Fibroblast of lung (primary cell): ENCODE measurements around the gene PCSK5. TPM values are rescaled to one million over a fixed set of nuclear protein-coding genes. Genes with fewer than 3 reads are reported as not detected.
A peak's percentile ranks its signal among the peaks of the same experiment; 100 is the strongest.

Experiments
- DNase-seq, 2 donors: peaks; one replicate each; pipeline versions ENCODE4 v3.0.0 to v3.0.0-alpha.2; 2010; ENCODE audit warnings: low read depth in 2 of 2
- H2AFZ ChIP-seq: 2 replicates; pipeline ENCODE4 v1.5.1; 2012; ENCODE audit warnings: low read length, control low read depth, inconsistent platforms
- H3K27ac ChIP-seq: 2 replicates; pipeline ENCODE4 v1.5.1; 2011; ENCODE audit warnings: low read length, control low read depth; ENCODE audit not compliant: insufficient read depth
- H3K27me3 ChIP-seq: 2 replicates; pipeline ENCODE4 v1.5.1; 2011; ENCODE audit warnings: mild to moderate bottlenecking, low read length; ENCODE audit not compliant: control insufficient read depth, insufficient read depth
- H3K36me3 ChIP-seq: 2 replicates; pipeline ENCODE4 v1.5.1; 2011; ENCODE audit warnings: low read length; ENCODE audit not compliant: control insufficient read depth, insufficient read depth
- H3K4me1 ChIP-seq: 2 replicates; pipeline ENCODE4 v1.5.1; 2011; ENCODE audit warnings: low read length; ENCODE audit not compliant: control insufficient read depth, insufficient read depth; ENCODE audit errors: extremely low read depth
- H3K4me2 ChIP-seq: 2 replicates; pipeline ENCODE4 v1.5.1; 2011; ENCODE audit warnings: low read length, control low read depth; ENCODE audit not compliant: insufficient read depth; ENCODE audit errors: extremely low read depth
- H3K4me3 ChIP-seq, 4 experiments: fragments of 200-600 bp in 1 of 4; sonication (generic) in 1 of 4; replicated peaks in 1 of 4; 2 replicates each; pipeline ENCODE4 v1.5.1; 2011 to 2016; ENCODE audit warnings: low read length in 4 of 4, low read depth in 3 of 4, mild to moderate bottlenecking in 3 of 4, control low read depth in 2 of 4, inconsistent platforms in 1 of 4, mixed read lengths in 1 of 4; ENCODE audit not compliant: insufficient read depth in 1 of 4; ENCODE audit errors: control extremely low read depth in 1 of 4
- H3K79me2 ChIP-seq: 2 replicates; pipeline ENCODE4 v1.5.1; 2012; ENCODE audit warnings: mild to moderate bottlenecking, low read length, inconsistent platforms; ENCODE audit not compliant: control insufficient read depth, insufficient read depth
- H3K9ac ChIP-seq: 2 replicates; pipeline ENCODE4 v1.5.1; 2011; ENCODE audit warnings: mild to moderate bottlenecking, low read length, control low read depth; ENCODE audit not compliant: insufficient read depth
- H3K9me3 ChIP-seq: 2 replicates; pipeline ENCODE4 v1.5.1; 2012; ENCODE audit warnings: low read depth, low read length; ENCODE audit not compliant: control insufficient read depth, insufficient read depth
- H4K20me1 ChIP-seq: 2 replicates; pipeline ENCODE4 v1.5.1; 2011; ENCODE audit warnings: low read length; ENCODE audit not compliant: control insufficient read depth, insufficient read depth; ENCODE audit errors: extremely low read depth
- CTCF ChIP-seq, 2 donors: IDR thresholded peaks in 1 of 2; conservative IDR thresholded peaks in 1 of 2; 1 replicate in 1 of 2; 2 replicates in 1 of 2; pipeline ENCODE4 v1.5.1; 2011 to 2012; ENCODE audit warnings: low read length in 2 of 2, control low read depth in 1 of 2, inconsistent platforms in 1 of 2, low read depth in 1 of 2, mild to moderate bottlenecking in 1 of 2
- EZH2 ChIP-seq: IDR thresholded peaks from 2 replicates; pipeline ENCODE4 v1.5.1; 2012; ENCODE audit warnings: low read length, control low read depth, mild to moderate bottlenecking; ENCODE audit errors: missing control alignments
- polyA plus RNA-seq, 2 donors: library from polyadenylated mRNA; depleted of rRNA in 1 of 2; stranded (reverse) in 1 of 2; unstranded in 1 of 2; fragments of >200 nt; gene quantifications; 2 replicates each; pipeline ENCODE4 v1.2.1, GENCODE V29; 2011 to 2012; ENCODE audit warnings: missing spikeins in 1 of 2
- total RNA-seq: library from RNA; depleted of rRNA; stranded (reverse); fragments of >200 nt; gene quantifications from 2 replicates; pipeline ENCODE4 v1.2.1, GENCODE V29; 2014

The PCSK5 gene
- total and polyA plus RNA-seq, 2 donors (not counting 1 experiment from before 2014, with no cell fraction given): 3.1 to 4.8 TPM

DNA sequence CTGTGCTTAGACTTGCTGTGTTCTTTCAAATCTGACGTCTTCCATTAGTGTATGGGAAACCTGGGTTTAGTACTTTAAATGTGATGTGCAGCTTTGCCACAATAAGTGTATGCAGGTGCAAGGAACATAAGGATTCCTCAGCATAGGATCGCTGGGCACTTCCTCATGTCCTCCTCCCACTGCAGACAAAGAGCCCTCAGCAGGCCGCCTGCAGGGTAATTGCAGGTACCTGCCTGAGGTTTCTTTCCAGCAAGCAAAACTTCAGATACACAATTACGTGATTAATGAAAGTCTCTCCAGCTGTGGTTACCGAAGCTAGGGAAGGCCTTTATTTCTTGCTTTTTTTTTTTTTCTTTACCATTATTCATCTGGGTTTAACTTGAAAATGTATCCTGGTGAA is 270.6 kb downstream of the PCSK5 start:
- TF ChIP-seq EZH2: no peak
- no peak for TF ChIP-seq CTCF (conservative IDR thresholded peaks at IDR 0.05 in 1 of 2, IDR thresholded peaks at IDR 0.05 in 1 of 2; ENCODE audit: low read depth in 1 of 2, low read length in 2 of 2)
- peaks cover 18% of the 10 kb centered on the region for H3K4me1 ChIP-seq
- peak overlapping the region; percentile 66 for H2AFZ ChIP-seq
- H4K20me1 ChIP-seq: no peaks in the 10 kb centered on the region
- no peaks in the 10 kb centered on the region for H3K27me3 ChIP-seq
- no peak overlapping the region for H3K9ac ChIP-seq
- peak overlapping the region; percentile 56 for H3K4me2 ChIP-seq
- no peak for DNase-seq
- H3K27ac ChIP-seq: peak overlapping the region; percentile 22
- H3K36me3 ChIP-seq: no peaks in the 10 kb centered on the region
- no peaks in the 10 kb centered on the region for H3K79me2 ChIP-seq
- H3K4me3 ChIP-seq: no peak overlapping the region
- no peaks in the 10 kb centered on the region for H3K9me3 ChIP-seq

- TF ChIP-seq EZH2: no peak
- TF ChIP-seq CTCF (conservative IDR thresholded peaks at IDR 0.05 in 1 of 2, IDR thresholded peaks at IDR 0.05 in 1 of 2; ENCODE audit: low read depth in 1 of 2, low read length in 2 of 2): no peak
- Histone ChIP-seq H3K79me2 (no peaks in the 10 kb centered on the region), H3K27me3 (no peaks in the 10 kb centered on the region), H3K9ac (no peak overlapping the region), H3K27ac (peak overlapping the region; percentile 22), H3K36me3 (no peaks in the 10 kb centered on the region), H2AFZ (peak overlapping the region; percentile 66), H4K20me1 (no peaks in the 10 kb centered on the region), H3K9me3 (no peaks in the 10 kb centered on the region), H3K4me3 (no peak overlapping the region), H3K4me1 (peaks cover 18% of the 10 kb centered on the region), H3K4me2 (peak overlapping the region; percentile 56)
- peak; percentile 86 to 89 for DNase-seq
Observed at GRCh38 chr9:76161541-76161940, 271.1 kb downstream of the PCSK5 start.

- peak overlapping the region; percentile 56 for H3K4me2 ChIP-seq
- no peaks in the 10 kb centered on the region for H4K20me1 ChIP-seq
- no peaks in the 10 kb centered on the region for H3K9me3 ChIP-seq
- no peaks in the 10 kb centered on the region for H3K27me3 ChIP-seq
- no peak overlapping the region for H3K9ac ChIP-seq
- peak in 1 of 2 donors; percentile 69 for DNase-seq
- H3K36me3 ChIP-seq: no peaks in the 10 kb centered on the region
- TF ChIP-seq EZH2 (no peak), CTCF (conservative IDR thresholded peaks at IDR 0.05 in 1 of 2, IDR thresholded peaks at IDR 0.05 in 1 of 2; ENCODE audit: low read depth in 1 of 2, low read length in 2 of 2) (no peak)
- H3K79me2 ChIP-seq: no peaks in the 10 kb centered on the region
- H3K4me3 ChIP-seq: no peak overlapping the region
- H2AFZ ChIP-seq: no peak overlapping the region
- H3K27ac ChIP-seq: peak overlapping the region; percentile 22
- peaks cover 18% of the 10 kb centered on the region for H3K4me1 ChIP-seq
Observed at GRCh38 chr9:76162086-76162730, 271.7 kb downstream of the PCSK5 start.
